ENCODE measurements around the gene TMEM38A. TPM values are rescaled to one million over a fixed set of nuclear protein-coding genes. Genes with fewer than 3 reads are reported as not detected.

Gene TMEM38A
- total RNA-seq, 4 donors from 2014 or later, result 1.8 to 6.0 (median 2.2) TPM

DNA sequence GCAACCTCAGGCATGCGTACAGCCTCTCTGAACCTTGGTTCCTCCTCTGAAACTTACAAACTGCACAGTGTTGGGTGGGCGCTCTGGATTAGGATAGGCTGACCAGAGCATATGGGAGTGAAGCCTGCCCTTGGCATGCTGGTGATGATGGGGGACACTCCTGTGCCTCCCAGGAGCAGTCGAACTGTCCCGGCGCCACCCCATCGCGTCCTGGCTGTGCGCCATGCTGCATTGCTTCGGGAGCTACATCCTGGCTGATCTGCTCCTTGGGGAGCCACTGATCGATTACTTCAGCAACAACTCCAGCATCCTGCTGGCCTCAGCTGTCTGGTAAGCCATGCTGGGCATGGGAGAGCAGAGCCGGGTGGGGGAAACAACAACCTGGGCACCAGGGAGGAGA is 18.9 kb downstream of the TMEM38A start:
- TF ChIP-seq, protein P1, sequence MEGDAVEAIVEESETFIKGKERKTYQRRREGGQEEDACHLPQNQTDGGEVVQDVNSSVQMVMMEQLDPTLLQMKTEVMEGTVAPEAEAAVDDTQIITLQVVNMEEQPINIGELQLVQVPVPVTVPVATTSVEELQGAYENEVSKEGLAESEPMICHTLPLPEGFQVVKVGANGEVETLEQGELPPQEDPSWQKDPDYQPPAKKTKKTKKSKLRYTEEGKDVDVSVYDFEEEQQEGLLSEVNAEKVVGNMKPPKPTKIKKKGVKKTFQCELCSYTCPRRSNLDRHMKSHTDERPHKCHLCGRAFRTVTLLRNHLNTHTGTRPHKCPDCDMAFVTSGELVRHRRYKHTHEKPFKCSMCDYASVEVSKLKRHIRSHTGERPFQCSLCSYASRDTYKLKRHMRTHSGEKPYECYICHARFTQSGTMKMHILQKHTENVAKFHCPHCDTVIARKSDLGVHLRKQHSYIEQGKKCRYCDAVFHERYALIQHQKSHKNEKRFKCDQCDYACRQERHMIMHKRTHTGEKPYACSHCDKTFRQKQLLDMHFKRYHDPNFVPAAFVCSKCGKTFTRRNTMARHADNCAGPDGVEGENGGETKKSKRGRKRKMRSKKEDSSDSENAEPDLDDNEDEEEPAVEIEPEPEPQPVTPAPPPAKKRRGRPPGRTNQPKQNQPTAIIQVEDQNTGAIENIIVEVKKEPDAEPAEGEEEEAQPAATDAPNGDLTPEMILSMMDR (IDR thresholded peaks at IDR 0.05; ENCODE audit: low read depth), result no peak

- TF ChIP-seq, protein P1 (IDR thresholded peaks at IDR 0.05; ENCODE audit: low read depth), result no peak
These were observed 21.6 kb downstream of the TMEM38A start for GRCh38 chr19:16682539-16682938.

DNA sequence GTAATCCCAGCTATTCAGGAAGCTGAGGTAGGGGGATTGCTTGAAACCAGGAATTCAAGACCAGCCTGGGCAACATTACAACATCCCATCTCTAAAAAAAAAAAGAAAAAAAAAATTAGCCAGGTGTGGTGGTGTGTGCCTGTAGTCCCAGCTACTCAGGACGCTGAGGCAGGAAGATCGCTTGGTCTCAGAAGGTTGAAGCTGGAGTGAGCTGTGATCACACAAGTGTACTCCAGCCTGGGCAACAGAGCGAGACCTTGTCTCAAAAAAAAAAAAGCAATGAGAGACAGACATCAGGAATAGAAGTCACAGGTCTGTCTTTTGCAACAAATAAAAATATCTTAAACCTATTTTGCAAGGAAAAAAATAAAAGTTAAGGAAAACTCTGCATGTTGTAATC is 23.3 kb downstream of the TMEM38A start:
- TF ChIP-seq, protein P1 (IDR thresholded peaks at IDR 0.05; ENCODE audit: low read depth), result no peak

DNA sequence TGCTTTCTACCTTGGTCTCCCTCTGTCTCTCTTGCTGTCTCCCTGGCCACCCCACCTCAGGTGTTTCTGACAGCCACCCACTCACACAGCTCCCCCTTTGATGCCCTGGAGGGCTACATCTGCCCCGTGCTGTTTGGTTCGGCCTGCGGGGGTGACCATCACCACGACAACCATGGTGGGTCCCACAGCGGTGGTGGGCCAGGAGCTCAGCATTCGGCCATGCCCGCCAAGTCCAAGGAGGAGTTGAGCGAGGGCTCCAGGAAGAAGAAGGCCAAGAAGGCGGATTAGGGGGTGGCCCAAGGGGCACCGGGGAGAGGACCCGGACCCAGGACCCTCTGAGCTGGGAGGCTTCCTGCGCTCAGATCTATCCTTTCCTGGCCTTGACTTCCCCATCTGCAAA is 27.1 kb downstream of the TMEM38A start:
- TF ChIP-seq, protein P1 (IDR thresholded peaks at IDR 0.05; ENCODE audit: low read depth), result no peak

- TF ChIP-seq, protein P1 (IDR thresholded peaks at IDR 0.05; ENCODE audit: low read depth), result no peak
These were observed 38.0 kb downstream of the TMEM38A start for GRCh38 chr19:16698914-16699313.

GRCh38 chr19:16702123-16702522 is 41.2 kb downstream of the TMEM38A start:
- TF ChIP-seq, protein P1 (IDR thresholded peaks at IDR 0.05; ENCODE audit: low read depth), result no peak

- TF ChIP-seq, protein P1 (IDR thresholded peaks at IDR 0.05; ENCODE audit: low read depth), result no peak
These were observed 42.7 kb downstream of the TMEM38A start for GRCh38 chr19:16703677-16704076.

Measured in subcutaneous adipose tissue (tissue), 4 donors.